ENCODE results near the gene NELFCD. TPM values are rescaled to one million over a fixed set of nuclear protein-coding genes. Genes with fewer than 3 reads are reported as not detected.
"Not testable (repeated sequence)": the region's sequence is repeated elsewhere in the genome, so short reads cannot be mapped to it uniquely, and the experiment has no call there.

Gene NELFCD
- polyA plus RNA-seq, 5 donors = 102 to 120 (median 109) TPM

DNA sequence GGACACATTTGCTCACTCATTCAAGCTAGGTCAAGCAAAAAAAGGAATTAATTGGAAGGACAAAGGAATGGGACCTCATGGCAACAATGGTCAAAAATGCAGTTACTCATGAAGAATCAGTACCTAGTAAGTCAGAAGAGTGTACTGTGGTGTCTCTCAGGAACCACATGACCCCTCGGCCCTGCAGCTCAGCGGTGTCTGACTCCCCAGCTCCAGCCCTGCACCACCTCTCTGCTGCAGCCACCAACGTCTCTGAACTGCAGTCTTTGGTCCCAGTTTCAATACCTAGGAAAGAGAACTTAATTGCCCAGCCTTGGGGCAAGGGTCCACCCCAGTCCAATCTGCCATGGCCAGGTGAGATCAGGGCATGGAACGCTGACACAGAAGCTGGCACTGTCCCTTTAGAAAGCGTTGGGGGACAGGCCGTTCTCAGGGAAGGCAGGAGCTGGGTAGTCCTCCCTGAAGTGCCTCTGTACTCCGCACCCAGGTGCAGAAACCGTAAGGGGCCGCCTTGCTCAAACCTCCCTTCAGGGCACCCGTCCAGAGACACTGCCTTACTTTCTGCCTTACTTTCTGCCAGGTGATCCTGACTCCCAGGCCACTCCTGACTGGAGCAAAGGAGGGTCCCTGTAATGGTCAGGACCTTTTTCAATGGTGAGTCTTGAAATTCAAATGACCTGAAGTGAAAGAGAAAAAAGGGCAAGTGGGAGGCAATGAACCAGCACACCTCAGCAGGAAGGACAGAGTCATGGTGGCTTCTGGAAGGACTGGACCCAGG lies 13.2 kb upstream of the NELFCD start:
- DNase-seq = no peak

DNA sequence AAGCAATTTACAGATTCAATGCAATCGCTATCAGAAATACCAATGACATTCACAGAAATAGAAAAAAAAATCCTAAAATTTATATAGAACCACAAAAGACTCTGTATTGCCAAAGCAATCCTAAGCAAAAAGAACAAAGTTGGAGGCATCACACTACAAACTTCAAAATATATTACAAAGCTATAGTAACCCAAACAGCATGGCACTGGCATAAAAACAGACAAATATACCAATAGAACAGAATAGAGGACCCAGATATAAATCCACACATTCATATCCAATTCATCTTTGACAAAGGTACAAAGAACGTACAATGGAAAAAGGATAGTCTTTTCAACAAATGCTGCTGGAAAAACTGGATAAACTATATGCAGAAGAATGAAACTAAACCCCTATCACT lies 11.6 kb upstream of the NELFCD start:
- no peak for DNase-seq

DNA sequence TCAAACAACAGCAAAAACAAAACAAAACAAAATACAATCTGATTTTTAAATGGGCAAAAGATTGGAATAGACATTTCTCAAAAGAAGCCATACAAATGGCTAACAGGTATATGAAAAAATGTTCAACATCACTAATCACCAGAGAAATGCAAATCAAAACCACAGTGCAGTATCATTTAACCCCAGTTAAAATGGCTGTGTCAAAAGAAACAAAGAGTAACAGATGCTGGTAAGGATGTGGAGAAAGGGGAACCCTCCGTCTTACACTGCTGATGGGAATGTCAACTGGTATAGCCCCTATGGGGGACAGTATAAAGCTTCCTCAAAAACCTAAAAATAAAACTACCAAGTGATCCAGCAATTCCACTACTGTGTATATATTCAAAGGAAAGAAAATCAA lies 10.9 kb upstream of the NELFCD start:
- DNase-seq = no peak

DNA sequence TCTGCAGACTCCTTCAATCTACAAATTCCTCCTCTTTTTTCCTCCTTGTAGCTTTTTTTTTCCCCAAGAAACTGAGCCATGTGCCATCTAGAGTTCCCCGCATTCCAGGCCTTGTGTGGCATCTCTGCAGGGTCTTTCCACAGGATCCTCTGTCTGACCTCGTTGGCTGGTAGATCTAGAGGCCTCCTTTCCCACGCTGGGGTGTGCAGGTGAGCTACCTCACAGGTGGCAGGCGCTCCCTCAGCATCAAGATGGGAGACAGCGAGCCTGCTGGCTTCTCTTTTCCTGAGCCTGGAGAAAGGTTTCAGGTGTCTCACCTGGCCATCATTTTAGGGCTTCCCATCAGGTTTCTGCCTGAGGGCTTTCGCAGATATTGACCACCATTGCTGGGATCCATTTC lies 9.6 kb upstream of the NELFCD start:
- DNase-seq = no peak

DNA sequence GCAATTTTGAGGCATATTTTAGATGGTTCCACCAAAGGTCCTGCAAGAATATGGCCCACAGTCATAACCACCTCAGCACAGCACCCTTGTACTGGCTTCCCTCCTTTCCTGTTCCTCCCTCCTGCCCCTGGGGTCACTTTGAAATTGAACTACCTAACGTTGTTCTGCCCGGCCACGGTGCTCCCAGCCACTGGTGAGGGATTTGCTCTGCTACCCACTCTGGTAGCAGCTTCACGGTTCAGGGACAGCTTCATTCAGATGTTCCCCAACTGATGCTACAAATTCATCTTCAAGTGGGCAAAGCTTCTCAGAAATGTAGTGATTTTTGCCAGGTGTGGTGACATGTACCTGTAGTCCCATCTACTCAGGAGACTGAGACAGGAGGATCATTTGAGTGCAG lies 7.9 kb upstream of the NELFCD start:
- no peak for DNase-seq

DNA sequence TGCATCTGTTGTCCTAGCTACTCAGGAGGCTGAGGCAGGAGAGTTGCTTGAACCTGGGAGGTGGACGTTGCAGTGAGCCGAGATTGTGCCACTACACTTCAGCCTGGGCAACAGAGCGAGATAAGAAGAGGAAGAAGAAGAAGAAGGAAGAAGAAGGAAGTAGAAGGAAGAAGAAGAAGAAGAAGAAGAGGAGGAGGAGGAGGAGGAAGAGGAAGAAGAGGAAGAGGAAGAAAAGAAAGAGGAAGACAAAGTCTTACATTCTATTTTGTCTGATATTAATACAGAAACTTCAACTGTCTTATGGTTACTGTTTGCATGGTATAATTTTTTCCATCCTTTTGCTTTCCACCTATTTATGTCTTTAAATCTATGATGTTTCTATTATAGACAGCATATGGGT lies 7.2 kb upstream of the NELFCD start:
- no peak for DNase-seq

DNA sequence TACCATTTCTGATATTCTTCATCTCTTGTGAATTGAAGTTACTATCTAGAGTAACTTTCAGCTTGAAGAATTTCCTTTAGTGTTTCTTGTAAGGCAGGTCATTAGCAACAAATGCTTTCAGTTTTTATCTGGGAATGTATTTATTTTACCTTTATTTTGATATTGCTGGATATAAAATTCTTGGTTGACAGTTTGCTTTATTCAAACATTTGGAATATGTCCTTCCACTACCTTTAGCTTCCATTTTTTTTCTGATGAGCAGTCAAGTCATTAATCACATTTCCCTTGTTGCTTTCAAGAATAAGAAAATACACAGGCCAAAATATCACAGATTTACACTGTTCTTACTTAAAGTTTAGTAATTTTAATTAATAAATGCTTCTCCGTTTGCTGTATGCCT lies 5.7 kb upstream of the NELFCD start:
- DNase-seq = no peak

DNA sequence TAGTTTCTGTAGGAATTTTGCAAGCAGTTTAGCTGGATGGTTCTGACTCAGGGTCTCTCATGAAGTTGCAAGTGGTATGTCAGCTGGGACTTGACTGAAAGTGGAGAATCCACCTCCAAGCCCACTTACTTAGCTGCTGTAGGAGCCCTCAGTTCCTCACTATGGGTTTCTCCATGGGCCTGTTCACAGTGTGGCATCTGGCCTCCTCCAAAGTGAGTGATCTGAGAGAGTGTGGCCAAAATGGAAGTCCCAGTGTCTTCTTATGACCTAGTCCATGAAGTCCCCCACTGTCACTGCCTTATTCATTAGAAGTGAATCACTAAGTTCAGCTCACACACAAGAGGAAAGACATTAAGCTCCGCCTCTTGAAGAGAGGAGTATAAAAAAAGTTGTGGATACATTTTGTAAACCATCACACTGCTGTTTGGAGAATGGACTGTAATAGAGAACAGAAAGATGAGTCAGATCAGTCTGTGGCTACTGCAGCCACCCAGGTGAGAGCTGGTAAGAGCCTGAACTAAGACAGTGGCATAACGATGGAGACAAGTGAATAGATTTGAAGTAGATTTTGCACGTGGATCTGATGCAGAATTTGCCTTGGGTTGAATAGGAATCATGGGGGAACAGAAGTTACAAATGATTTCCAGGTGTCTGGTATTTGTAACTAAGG lies 4.9 kb upstream of the NELFCD start:
- no peak for DNase-seq

DNA sequence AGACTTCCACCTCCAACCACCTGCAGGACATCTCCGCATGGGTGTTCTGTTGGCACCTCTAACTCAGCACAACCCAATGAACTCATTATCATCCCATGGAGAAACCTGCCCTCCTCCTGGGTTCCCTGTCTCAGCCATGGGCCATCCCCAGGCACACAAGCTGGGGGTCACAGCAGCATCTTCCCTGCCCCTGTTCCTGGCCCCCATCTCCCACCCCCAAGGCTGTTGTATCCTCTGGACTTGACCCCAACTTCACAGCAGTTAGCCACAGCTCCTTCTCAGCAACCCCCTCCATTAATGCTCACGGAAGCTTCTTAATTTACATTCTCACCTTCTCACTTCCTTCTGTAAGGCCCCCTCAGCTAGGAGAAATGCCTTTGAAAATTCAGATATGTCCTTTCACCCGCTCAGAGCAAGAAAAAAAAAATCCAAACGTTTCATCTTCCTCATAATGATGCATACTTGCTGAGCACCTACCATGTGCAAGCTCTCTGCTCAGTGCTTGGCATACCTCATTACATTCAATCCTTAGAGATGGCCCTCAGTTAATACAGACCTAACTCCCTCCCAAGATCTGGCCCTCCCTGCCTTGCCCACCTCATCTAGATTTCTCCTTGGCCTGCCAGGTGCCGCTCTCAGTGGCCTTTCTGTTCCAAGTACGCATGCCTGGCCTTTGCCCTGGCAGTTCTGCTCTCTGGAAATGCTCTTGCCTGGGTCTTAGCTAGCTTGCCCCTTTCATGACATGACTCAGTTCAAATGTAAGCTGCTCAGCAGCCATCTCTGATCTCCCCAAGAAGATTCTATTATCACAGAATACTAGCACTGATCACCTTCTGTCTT lies 2.5 kb upstream of the NELFCD start:
- DNase-seq = no peak

DNA sequence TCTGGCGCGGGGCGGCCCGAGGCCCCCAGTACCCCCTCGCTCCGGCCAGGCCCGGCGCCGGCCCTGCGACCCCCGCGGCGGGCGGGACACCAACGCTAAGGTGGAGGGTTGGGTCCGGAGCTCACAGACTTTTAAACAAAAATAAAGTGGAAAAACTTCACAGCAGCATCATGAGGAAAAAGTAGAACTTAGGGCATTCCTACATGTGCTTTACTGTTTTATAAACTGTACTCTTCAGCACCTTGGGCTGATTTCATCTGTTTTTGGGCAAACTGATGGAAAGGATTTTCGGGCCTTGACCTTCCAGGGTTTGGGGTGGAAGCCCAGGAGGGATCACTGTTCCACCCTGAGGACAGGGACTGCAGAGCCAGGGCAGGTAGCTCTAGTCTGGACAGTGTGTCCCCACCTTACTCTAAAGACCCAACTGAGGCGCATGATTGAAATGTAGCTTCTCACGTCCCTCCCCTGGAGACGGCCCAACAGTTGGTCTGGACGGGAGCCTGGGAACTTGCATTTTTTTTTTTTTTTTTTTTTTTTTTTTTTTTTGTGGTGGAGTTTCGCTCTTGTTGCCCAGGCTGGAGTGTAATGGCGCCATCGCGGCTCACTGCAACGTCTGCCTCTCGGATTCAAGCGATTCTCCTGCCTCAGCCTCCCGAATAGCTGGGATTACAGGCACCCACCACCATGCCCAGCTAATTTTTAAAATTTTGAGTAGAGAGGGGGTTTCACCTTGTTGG lies 740 bp downstream of the NELFCD start:
- no peak for DNase-seq

DNA sequence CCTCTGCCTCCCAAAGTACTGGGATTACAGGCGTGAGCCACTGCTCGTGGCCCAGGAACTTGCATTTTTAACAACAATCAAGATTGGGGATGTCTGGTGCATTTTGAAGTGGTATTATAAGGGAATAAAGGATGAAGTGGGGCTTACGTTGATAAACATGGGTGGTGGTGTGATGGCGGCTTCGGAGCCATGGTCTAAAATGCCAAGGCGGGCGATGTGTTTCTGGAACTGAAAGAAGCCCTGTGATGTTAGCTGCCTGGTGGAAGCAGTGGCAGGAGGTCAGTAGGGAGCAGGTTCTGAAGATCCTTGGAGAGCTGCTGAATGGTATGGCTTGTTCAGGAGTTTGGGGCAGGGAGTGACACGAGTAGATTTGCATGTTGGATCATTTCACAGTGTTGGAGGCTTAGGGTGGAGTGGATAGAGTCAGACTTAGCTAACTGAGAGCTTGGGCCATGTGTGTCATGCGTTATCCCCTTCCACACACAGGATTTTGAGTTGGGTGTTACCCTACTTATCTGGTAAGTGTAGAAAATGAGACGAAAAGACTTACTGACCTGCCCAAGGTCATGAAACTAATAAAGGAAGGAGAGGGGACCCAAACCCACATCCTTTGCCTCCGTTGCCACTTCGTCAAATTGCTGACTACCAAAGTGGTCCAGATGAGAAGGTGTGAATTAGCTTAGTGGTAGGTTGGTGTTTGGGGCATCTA lies 1.5 kb downstream of the NELFCD start:
- no peak for DNase-seq

DNA sequence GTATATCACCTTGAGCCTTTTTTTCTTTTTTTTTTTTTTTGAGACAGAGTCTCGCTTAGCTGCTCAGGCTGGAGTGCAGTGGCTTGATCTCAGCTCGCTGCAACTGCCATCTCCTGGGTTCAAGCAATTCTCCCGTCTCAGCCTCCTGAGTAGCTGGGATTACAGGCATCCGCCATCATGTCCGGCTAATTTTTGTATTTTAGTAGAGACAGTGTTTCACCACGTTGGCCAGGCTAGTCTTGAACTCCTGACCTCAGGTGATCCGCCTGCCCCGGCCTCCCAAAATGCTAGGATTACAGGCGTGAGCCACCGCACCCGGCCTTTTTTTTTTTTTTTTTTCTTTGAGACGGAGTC lies 2.0 kb downstream of the NELFCD start:
- not testable (repeated sequence) for DNase-seq

DNA sequence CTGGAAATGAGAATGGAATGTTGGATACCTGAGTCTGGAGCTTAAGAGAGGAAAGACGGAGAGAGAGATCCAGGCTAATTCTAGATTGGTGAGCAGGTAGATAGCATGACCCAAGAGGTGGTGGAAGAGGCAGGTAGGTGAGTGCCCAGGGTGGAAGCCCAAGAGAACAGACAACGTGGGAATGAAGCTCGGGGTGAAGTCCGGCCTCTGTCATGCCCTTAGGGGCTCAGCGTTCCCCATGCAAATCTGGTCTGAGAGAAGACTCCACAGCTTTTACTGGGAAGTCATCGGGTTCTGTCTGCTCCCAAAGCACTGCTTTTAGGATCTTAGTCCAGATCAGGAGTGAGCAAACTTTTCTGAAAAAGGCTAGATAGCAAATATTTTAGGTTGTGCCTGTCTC lies 3.6 kb downstream of the NELFCD start:
- no peak for DNase-seq

DNA sequence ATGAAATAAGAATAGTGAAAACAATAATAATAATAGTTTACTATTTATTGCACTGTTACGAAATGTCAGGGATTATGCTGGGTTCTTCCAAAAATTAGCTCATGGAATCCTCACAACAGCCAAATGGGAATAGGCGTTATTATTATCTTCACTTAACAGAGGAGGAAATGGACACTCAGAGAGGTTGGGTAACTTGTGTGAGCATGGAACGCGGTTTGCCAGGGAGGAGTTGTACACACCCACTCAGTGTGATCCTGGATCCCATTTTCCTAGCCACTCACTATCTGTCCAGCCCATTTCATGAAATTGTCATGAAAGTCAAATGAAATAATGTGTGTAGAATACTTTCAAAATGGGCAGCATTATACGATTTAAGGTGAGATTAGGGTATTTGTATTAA lies 4.6 kb downstream of the NELFCD start:
- no peak for DNase-seq

DNA sequence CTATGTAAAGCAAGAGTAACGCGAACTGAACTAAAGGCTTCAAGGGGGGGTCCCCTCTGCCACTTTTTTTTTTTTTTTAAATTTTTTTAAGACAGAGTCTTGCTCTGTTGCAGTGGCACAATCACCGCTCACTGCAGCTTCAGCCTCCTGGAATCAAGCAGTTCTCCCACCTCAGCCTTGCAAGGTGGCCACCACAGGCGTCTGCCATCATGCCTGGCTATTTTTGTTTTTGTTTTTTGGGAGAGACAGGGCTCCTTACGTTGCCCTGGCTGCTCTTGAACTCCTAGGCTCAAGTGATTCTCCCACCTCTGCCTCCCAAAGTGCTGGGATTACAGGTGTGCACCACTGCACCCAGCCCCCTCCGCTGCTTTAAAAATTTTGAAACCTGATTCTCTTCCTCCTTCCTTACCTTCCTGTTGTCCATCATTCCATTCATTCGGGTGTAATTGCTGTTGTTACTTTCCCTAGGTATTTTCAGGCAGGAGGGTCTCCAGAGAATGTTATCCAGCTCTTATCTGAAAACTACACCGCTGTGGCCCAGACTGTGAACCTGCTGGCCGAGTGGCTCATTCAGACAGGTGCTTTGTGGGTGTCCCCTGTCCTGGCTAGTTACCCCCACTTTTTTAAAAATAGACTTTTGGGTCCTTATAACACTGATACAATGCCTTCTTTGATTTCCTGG lies 5.4 kb downstream of the NELFCD start:
- no peak for DNase-seq

DNA sequence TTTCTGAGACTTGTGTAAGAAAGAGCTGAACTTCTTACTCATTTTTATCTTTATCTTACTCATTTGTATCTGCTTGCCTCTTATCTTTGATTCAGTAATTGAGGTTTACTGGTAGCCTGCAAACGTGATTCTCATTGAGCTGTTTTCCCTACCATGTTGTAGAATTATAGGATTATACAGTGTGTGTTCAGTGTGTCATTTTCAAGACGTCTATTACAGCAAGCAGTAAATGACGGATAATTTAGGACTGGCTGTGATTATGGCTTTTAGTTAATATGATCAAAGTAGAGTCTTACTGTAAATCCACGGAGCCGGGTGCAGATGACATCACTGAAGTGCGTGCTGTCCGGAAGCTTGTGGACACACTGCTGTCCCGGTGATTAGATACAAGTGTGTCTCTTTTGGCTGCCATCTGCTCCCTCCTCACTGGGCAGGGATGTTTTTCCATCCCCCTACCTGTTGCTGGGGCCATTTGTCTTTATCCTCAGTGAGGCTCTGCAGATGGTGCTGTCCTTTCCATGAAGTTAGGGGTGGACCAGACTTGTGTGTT lies 6.0 kb downstream of the NELFCD start:
- DNase-seq = no peak

DNA sequence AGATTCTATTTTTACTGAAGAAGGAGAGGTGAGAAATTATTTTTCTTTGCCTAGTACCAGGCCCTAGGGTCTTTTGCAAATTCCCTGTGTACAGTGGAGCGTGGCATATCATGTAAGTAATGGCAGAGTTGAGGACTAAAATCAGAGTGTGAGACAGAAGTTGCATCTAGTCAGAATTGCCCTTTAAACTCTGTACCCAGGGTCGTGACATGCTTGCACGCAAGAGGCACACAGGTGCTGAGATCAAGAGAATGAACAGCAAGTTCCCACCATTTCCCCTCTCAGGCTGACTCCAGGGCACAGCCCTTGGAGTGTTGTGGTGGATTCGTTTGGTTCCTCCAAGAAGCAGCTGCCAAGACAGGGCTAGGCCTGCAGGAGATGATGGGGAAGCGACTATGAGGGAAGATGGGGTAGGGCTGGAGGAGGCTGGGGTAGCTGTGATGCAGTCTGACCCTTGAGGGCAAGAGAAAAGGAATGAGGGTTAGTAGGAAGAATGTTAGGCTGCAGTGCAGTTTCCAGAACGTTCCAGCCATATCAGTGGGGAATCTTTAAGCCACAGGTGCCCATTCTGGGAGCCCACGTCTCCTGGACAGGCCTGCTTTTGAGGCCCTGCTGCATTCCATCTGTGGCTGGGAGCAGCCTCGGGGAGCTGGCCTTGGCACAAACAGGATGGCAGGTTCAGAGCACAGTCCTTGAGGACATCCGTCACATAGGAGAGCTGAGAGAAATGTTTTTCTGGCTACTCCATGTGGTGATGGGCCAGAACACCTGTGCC lies 6.9 kb downstream of the NELFCD start:
- no peak for DNase-seq

DNA sequence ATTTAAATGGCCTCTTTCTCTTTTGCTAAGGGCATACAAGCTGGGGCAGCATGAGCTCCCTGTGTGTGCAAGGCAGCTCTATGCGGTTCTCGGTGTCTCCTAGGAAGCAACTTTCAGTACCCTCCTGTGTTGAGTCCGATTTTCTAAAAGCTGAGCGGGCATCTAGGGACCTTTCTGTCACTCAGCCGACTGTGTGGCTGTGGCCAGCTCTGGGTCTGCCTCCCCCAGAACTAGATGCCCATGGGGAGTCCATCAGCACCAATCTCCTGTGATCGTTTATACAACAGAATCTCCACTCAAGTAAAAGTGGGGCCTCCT lies 7.5 kb downstream of the NELFCD start:
- no peak for DNase-seq

DNA sequence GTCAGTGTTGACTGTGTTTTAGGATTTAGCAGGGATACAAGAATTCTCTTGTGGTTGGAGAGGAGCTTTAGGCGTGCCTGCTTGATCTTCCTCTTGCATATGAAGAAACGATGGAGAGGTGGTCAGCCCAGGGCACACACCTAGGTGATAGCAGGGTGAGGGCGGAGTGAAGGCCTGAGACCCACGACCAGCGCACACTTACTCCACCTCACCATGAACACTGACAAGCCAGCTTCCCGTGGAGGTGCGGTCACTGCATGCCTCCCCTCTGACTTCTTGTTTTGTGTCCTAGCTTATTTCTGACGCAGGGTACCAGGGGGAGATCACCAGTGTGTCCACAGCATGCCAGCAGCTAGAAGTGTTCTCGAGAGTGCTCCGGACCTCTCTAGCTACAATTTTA lies 8.1 kb downstream of the NELFCD start:
- no peak for DNase-seq

Measured in right lung (tissue), 5 donors.